ENCODE measurements around the gene PCDH9. TPM values are rescaled to one million over a fixed set of nuclear protein-coding genes. Genes with fewer than 3 reads are reported as not detected.

Gene PCDH9
- total RNA-seq, 1 experiment from 2014 or later, result 4.2 TPM

DNA sequence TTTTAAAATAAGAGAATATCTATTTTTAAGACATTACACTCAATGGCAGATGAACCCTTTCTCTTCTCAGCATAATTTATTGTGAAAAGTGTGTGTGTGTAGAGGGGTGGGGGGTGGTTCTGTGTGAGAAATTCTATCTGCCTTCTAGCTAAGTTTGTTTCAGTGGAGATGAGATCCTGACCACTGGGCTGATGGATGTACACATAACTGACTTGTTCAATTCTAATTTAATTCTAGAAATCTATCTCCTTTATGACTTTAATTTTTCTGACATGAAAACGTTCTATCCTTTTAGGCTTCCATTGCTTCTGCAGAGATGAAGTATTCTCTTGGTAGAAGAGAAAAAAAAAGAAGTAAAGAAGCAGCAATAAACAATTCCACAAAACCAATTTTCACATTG lies 891.6 kb downstream of the PCDH9 start:
- no peaks in the 10 kb centered on the region for H3K36me3 ChIP-seq (ENCODE audit: control insufficient read depth, insufficient read depth, low read length)
- no peak overlapping the region for H3K4me3 ChIP-seq (ENCODE audit: low read depth in 2 of 2, low read length in 2 of 2)
- TF ChIP-seq, protein P1, sequence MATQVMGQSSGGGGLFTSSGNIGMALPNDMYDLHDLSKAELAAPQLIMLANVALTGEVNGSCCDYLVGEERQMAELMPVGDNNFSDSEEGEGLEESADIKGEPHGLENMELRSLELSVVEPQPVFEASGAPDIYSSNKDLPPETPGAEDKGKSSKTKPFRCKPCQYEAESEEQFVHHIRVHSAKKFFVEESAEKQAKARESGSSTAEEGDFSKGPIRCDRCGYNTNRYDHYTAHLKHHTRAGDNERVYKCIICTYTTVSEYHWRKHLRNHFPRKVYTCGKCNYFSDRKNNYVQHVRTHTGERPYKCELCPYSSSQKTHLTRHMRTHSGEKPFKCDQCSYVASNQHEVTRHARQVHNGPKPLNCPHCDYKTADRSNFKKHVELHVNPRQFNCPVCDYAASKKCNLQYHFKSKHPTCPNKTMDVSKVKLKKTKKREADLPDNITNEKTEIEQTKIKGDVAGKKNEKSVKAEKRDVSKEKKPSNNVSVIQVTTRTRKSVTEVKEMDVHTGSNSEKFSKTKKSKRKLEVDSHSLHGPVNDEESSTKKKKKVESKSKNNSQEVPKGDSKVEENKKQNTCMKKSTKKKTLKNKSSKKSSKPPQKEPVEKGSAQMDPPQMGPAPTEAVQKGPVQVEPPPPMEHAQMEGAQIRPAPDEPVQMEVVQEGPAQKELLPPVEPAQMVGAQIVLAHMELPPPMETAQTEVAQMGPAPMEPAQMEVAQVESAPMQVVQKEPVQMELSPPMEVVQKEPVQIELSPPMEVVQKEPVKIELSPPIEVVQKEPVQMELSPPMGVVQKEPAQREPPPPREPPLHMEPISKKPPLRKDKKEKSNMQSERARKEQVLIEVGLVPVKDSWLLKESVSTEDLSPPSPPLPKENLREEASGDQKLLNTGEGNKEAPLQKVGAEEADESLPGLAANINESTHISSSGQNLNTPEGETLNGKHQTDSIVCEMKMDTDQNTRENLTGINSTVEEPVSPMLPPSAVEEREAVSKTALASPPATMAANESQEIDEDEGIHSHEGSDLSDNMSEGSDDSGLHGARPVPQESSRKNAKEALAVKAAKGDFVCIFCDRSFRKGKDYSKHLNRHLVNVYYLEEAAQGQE (IDR thresholded peaks at IDR 0.05; ENCODE audit: insufficient read depth in 1 of 2, low read depth in 2 of 2, low read length in 1 of 2), result no peak
- TF ChIP-seq, protein P2, sequence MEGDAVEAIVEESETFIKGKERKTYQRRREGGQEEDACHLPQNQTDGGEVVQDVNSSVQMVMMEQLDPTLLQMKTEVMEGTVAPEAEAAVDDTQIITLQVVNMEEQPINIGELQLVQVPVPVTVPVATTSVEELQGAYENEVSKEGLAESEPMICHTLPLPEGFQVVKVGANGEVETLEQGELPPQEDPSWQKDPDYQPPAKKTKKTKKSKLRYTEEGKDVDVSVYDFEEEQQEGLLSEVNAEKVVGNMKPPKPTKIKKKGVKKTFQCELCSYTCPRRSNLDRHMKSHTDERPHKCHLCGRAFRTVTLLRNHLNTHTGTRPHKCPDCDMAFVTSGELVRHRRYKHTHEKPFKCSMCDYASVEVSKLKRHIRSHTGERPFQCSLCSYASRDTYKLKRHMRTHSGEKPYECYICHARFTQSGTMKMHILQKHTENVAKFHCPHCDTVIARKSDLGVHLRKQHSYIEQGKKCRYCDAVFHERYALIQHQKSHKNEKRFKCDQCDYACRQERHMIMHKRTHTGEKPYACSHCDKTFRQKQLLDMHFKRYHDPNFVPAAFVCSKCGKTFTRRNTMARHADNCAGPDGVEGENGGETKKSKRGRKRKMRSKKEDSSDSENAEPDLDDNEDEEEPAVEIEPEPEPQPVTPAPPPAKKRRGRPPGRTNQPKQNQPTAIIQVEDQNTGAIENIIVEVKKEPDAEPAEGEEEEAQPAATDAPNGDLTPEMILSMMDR (IDR thresholded peaks at IDR 0.05), result no peak
- TF ChIP-seq TCF7L2 (IDR thresholded peaks at IDR 0.05; ENCODE audit: low read depth, low read length) (no peak), SIN3A (IDR thresholded peaks at IDR 0.05; ENCODE audit: borderline replicate concordance, insufficient read depth, low read depth, low read length) (no peak), POLR2AphosphoS5 (IDR thresholded peaks at IDR 0.05; ENCODE audit: low read depth, low read length) (no peak)
- no TSS peak for BruUV-seq (replicated peaks)
- intact Hi-C loops (cut with micrococcal nuclease; ENCODE audit: unreplicated experiment) (no loop called here), in situ Hi-C loops (cut with HindIII; ENCODE audit: low pct_unique_long_range_greater_than_20kb, low sequenced_read_pairs) (no loop called here)
- H3K27me3 ChIP-seq (ENCODE audit: control insufficient read depth, insufficient read depth, low read length), result no peaks in the 10 kb centered on the region
- no peak for DNase-seq (ENCODE audit: low read depth, low spot score)
- no peaks in the 10 kb centered on the region for H3K4me1 ChIP-seq (ENCODE audit: control insufficient read depth, insufficient read depth, low read length)
- no peak overlapping the region for H3K27ac ChIP-seq (ENCODE audit: low read length)
- CTCF ChIA-PET, result no interaction called here
- no peaks in the 10 kb centered on the region for H3K9me3 ChIP-seq (ENCODE audit: control insufficient read depth, insufficient read depth, low read depth, low read length)
- ATAC-seq, result no peak
- POLR2A ChIA-PET, result no interaction called here

DNA sequence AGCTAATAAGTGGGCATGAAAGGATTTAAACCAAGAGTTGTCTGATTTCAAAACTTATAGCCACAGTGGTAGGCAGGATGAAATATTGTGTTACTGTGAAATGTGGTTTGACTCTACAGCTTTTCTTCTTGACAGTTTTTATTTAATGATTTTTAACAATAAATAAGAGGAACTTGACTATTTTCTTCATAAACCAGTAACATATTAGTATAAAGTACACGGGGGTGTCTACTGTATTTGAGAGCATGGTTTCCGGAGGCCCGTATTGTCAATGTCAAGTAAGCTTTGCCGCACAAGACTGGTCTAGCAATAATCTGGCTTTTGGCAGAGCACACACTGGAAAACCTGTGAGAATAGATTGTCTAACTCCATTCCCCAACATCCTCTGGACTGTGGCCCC lies 894.5 kb downstream of the PCDH9 start:
- CTCF ChIA-PET, result no interaction called here
- intact Hi-C loops (cut with micrococcal nuclease; ENCODE audit: unreplicated experiment) (no loop called here), in situ Hi-C loops (cut with HindIII; ENCODE audit: low pct_unique_long_range_greater_than_20kb, low sequenced_read_pairs) (no loop called here)
- no peak for ATAC-seq
- Histone ChIP-seq H3K9me3 (ENCODE audit: control insufficient read depth, insufficient read depth, low read depth, low read length) (no peaks in the 10 kb centered on the region), H3K4me3 (ENCODE audit: low read depth in 2 of 2, low read length in 2 of 2) (no peak overlapping the region), H3K36me3 (ENCODE audit: control insufficient read depth, insufficient read depth, low read length) (no peaks in the 10 kb centered on the region), H3K4me1 (ENCODE audit: control insufficient read depth, insufficient read depth, low read length) (no peaks in the 10 kb centered on the region), H3K27ac (ENCODE audit: low read length) (no peak overlapping the region), H3K27me3 (ENCODE audit: control insufficient read depth, insufficient read depth, low read length) (no peaks in the 10 kb centered on the region)
- POLR2A ChIA-PET, result no interaction called here
- no peak for DNase-seq (ENCODE audit: low read depth, low spot score)
- no peak for TF ChIP-seq POLR2AphosphoS5 (IDR thresholded peaks at IDR 0.05; ENCODE audit: low read depth, low read length)
- TF ChIP-seq, protein P2 (IDR thresholded peaks at IDR 0.05), result no peak
- BruUV-seq (replicated peaks), result no TSS peak

DNA sequence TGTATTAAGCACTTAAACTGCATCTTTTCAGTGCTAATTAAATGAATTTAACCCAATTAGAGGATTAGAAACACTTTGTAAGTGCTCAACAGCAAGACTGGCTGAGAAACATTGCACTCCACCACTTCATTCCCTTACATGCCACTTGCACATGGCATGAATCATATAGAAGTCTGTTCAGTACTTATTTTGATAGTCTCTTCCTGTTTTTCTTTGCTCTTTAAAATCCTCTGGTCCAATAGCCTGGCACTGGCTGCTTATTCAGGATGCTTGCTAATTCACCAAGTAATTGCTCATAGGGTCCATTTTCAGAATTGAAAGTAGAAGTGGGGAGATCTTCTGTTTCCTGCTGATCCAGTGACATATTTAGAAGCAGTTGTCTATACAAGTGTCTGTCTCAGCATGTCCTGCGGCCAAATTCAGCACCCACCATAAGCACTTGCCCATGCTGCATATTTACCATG lies 900.1 kb downstream of the PCDH9 start:
- TF ChIP-seq TCF7L2 (IDR thresholded peaks at IDR 0.05; ENCODE audit: low read depth, low read length) (no peak), POLR2AphosphoS5 (IDR thresholded peaks at IDR 0.05; ENCODE audit: low read depth, low read length) (no peak), SIN3A (IDR thresholded peaks at IDR 0.05; ENCODE audit: borderline replicate concordance, insufficient read depth, low read depth, low read length) (no peak)
- TF ChIP-seq, protein P1 (IDR thresholded peaks at IDR 0.05; ENCODE audit: insufficient read depth in 1 of 2, low read depth in 2 of 2, low read length in 1 of 2), result no peak
- TF ChIP-seq, protein P2 (IDR thresholded peaks at IDR 0.05), result no peak
- POLR2A ChIA-PET, result no interaction called here
- H3K27me3 ChIP-seq (ENCODE audit: control insufficient read depth, insufficient read depth, low read length), result no peaks in the 10 kb centered on the region
- in situ Hi-C loops (cut with HindIII; ENCODE audit: low pct_unique_long_range_greater_than_20kb, low sequenced_read_pairs) (no loop called here), intact Hi-C loops (cut with micrococcal nuclease; ENCODE audit: unreplicated experiment) (no loop called here)
- H3K9me3 ChIP-seq (ENCODE audit: control insufficient read depth, insufficient read depth, low read depth, low read length), result no peaks in the 10 kb centered on the region
- ATAC-seq (no peak), DNase-seq (ENCODE audit: low read depth, low spot score) (no peak)
- CTCF ChIA-PET, result no interaction called here
- H3K27ac ChIP-seq (ENCODE audit: low read length), result no peak overlapping the region
- H3K36me3 ChIP-seq (ENCODE audit: control insufficient read depth, insufficient read depth, low read length), result no peaks in the 10 kb centered on the region
- no TSS peak for BruUV-seq (replicated peaks)
- no peak overlapping the region for H3K4me3 ChIP-seq (ENCODE audit: low read depth in 2 of 2, low read length in 2 of 2)
- H3K4me1 ChIP-seq (ENCODE audit: control insufficient read depth, insufficient read depth, low read length), result no peaks in the 10 kb centered on the region
